HG03025 (cell line): Measurements from ENCODE around the gene SETD4.
"Not testable (repeated sequence)": the region's sequence is repeated elsewhere in the genome, so short reads cannot be mapped to it uniquely, and the experiment has no call there.

Experiments used
- ATAC-seq: cut with Tn5 transposase; IDR thresholded peaks from one replicate; pipeline ENCODE4 v1.9.1; 2021; ENCODE audit warnings: mild to moderate bottlenecking, moderate library complexity; ENCODE audit not compliant: unreplicated experiment, low FRiP score

SETD4 gene

GRCh38 chr21:36079671-36080070 is 19.3 kb upstream of the SETD4 start:
- no peak for ATAC-seq

GRCh38 chr21:36079010-36079649 is 18.8 kb upstream of the SETD4 start:
- no peak for ATAC-seq

DNA sequence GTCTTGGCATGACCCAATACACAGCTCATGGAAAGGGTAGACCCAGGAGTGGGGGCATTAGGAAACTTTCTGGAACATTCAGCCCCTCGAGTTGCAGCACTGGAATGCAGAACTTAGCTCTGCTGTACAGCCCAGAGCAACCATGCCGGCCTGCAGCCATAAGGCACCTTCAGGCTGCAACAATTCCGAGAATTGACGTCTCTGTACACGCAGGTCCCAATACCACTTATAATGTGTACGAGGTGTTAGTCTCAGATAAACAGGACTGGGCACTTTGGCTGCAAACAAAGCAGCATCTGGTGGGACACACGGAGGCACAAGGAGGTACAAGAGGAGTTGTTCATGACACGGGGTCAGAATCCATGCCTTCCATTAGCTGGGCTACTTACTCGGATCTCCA is 17.4 kb upstream of the SETD4 start:
- ATAC-seq: no peak

- ATAC-seq: no peak
Observed at GRCh38 chr21:36076878-36077655, 16.7 kb upstream of the SETD4 start.

GRCh38 chr21:36075953-36076352 is 15.6 kb upstream of the SETD4 start:
- no peak for ATAC-seq

- ATAC-seq: no peak
Observed at GRCh38 chr21:36075171-36075570, 14.8 kb upstream of the SETD4 start.

- ATAC-seq: not testable (repeated sequence)
Observed at GRCh38 chr21:36073911-36074310, 13.6 kb upstream of the SETD4 start.

- ATAC-seq: no peak
Observed at GRCh38 chr21:36073181-36073580, 12.9 kb upstream of the SETD4 start.

GRCh38 chr21:36072453-36073162 is 12.3 kb upstream of the SETD4 start:
- ATAC-seq: no peak

DNA sequence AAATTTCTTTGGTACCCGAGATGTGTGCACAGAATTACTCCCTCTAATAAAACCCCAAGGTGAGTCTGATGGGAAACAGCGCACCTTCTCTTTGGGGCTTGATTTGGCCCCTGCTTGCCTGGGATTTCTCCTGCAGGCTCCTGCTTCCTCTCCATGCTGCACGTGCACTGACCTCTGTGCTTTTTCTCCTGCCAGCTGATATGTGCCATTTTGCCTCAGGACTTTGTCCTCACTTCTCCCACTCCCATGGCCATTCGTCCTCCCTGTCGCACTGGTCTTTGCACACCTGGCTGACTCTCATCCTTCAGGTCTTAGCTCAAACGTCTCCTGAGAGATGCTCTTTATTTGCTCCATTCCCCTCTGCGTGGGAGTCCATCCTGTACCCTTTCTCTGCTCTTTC is 10.7 kb upstream of the SETD4 start:
- ATAC-seq: no peak

DNA sequence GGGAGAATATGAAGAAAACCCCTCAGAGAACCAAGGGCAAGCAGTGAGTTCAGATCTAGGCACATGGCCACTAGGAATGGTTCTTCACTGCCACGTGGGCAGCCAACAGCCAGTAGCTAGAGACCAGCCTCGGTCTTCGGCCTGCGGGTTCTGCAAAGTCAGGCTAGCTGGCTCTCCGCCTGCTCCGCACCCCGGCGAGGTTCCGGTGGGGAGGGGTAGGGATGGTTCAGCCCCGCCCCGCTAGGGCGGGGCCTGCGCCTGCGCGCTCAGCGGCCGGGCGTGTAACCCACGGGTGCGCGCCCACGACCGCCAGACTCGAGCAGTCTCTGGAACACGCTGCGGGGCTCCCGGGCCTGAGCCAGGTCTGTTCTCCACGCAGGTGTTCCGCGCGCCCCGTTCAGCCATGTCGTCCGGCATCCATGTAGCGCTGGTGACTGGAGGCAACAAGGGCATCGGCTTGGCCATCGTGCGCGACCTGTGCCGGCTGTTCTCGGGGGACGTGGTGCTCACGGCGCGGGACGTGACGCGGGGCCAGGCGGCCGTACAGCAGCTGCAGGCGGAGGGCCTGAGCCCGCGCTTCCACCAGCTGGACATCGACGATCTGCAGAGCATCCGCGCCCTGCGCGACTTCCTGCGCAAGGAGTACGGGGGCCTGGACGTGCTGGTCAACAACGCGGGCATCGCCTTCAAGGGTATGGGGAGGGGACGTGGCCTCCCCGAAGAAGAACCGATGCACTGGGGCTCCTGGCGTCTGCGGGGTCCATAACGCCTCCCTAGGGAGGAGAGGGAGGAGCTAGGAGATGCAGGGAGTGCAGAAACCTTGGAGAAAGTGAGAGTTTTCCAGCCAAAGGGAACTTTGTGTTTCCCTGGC is 9.6 kb upstream of the SETD4 start, which contains the start of gene CBR1:
Gene CBR1 (plus strand): TSS at position 312 of the 871 bp plus-strand sequence. CDS start 92 bp downstream, at position 404.
- peak; percentile 92 for ATAC-seq

DNA sequence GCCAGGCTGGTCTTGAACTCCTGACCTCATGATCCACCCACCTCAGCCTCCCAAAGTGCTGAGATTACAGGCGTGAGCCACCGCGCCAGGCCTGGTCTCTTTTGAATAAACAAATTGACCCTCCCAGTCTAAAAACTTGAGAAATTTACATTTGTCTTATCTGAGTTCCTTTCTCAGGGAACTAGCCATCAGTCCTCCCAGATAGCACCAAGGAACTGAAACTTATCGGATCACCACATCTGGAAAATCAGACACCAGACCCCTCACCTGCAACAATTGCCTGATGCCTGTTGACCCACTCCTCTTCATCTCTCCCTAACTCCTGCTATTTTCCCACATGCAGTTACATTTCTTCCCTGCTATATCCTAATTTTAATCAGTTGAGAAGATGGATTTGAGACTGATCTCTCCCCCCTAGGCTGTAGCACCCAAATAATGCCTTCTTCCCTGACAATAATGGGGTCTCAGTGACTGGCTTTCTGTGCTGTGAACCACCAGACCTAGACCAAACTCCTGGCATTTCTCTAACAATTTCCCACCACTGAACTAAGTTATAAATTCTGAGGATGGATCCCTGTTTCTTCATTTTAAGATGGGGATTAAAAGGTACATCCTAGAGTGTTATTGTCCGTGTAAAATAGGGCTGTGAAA is 8.5 kb upstream of the SETD4 start:
- no peak for ATAC-seq

DNA sequence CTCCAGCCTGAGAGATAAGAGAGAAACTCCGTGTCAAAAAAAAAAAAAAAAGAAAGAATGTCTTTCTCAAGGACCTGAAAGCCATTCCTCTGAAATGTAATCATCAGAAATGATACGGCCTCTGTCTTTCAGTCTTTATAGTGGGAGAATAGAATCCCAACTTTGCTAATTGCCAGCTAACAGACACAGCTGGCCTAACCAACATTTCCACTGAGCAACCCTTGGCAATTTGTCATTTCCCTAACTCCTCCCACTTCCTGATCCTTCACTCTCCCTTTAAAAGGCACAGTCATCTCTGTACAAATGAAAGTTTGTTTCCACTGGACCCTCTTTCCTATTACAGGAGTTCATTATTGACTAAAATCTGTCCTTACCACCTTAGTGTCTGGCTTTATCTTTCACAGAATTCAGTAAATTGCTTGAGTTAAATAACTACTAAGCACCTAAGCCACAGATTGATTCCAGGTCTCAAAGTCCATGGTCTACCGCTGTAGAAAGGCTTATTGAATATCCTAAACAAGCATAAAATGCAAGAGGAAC is 5.2 kb upstream of the SETD4 start:
- no peak for ATAC-seq

DNA sequence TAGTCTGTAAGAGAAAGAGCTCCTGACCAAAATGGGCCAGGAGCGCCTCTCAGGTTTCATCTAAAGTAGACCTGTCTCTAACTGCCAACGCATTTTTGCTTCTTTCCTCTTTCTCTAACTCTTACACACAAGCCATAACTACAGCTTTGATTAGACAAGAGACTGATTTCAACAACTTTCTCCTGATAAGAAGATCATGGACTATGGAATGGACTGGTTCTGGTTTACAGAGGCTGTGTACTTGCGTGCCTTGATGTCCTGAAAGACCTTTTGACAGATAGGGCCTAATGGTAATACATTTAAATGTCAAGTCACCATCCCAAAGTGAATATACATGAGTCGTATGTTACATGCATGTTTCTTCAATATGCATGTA is 3.7 kb upstream of the SETD4 start:
- ATAC-seq: no peak

GRCh38 chr21:36063375-36064084 is 3.2 kb upstream of the SETD4 start:
- no peak for ATAC-seq

DNA sequence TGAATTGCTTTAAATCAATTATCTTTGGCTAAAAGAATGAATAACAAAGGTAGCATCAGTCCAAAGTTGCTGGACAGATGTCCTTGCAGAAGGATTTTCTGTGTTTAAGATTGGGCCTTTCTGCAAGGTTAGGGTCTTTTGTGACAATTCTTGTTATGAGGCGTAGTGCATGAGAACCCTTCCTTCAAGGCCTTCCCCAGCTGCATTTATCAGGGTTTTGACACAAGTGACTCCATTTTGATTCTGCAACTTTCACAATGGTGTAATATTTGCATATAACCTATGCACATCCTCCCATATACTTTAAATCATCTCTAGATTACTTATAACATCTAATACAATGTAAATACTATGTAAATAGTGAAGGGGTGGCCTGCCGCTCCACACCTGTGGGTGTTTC is 1.1 kb upstream of the SETD4 start:
- ATAC-seq: no peak

GRCh38 chr21:36059823-36060158 is 535 bp downstream of the SETD4 start:
- ATAC-seq: peak; percentile 37

DNA sequence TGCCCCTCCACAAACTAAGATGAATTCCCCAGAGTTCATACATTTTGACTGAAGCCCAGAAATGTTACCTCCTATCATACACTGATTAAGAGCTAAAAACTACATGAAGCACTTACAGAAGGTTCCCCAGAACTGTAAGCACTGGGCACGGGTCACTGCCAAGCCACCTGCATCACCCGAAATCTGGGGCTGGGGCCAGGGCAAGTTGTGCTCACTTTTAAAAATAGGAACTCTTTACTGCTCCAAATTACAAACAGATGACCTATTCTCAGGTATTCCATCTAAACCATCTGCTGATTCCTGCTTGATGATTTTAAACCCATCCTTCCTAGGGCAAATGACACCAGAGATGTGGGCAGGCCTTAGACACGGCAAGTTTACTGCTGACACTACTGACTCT is 4.8 kb downstream of the SETD4 start:
- ATAC-seq: no peak

- no peak for ATAC-seq
Observed at GRCh38 chr21:36053715-36054062, 6.6 kb downstream of the SETD4 start.
